ENCODE results near the gene UBTF.

UBTF gene

GRCh38 chr17:44193326-44194084 lies 26.0 kb downstream of the UBTF start:
- no peak for TF ChIP-seq CTCF (conservative IDR thresholded peaks at IDR 0.05; ENCODE audit: low read depth, low read length)
- DNase-seq (ENCODE audit: low read depth), result no peak
- no peak overlapping the region for H3K4me3 ChIP-seq (ENCODE audit: low read depth, low read length)

GRCh38 chr17:44192750-44193149 lies 26.7 kb downstream of the UBTF start:
- DNase-seq (ENCODE audit: low read depth), result no peak
- no peak for TF ChIP-seq CTCF (conservative IDR thresholded peaks at IDR 0.05; ENCODE audit: low read depth, low read length)
- H3K4me3 ChIP-seq (ENCODE audit: low read depth, low read length), result no peak overlapping the region

GRCh38 chr17:44191941-44192496 lies 27.5 kb downstream of the UBTF start:
- H3K4me3 ChIP-seq (ENCODE audit: low read depth, low read length), result no peak overlapping the region
- TF ChIP-seq CTCF (conservative IDR thresholded peaks at IDR 0.05; ENCODE audit: low read depth, low read length), result no peak
- DNase-seq (ENCODE audit: low read depth), result no peak

- TF ChIP-seq CTCF (conservative IDR thresholded peaks at IDR 0.05; ENCODE audit: low read depth, low read length), result no peak
- no peak for DNase-seq (ENCODE audit: low read depth)
- no peak overlapping the region for H3K4me3 ChIP-seq (ENCODE audit: low read depth, low read length)
Measured at GRCh38 chr17:44191369-44191768, 28.1 kb downstream of the UBTF start.

- no peak for DNase-seq (ENCODE audit: low read depth)
- no peak for TF ChIP-seq CTCF (conservative IDR thresholded peaks at IDR 0.05; ENCODE audit: low read depth, low read length)
Measured at GRCh38 chr17:44190481-44190880, 29.0 kb downstream of the UBTF start.

GRCh38 chr17:44188576-44189403 lies 30.7 kb downstream of the UBTF start:
- TF ChIP-seq CTCF (conservative IDR thresholded peaks at IDR 0.05; ENCODE audit: low read depth, low read length), result no peak
- H3K4me3 ChIP-seq (ENCODE audit: low read depth, low read length), result no peak overlapping the region

More at GRCh38 chr17:44190481-44190880, 29.0 kb downstream of the UBTF start:
- no peak overlapping the region for H3K4me3 ChIP-seq (ENCODE audit: low read depth, low read length)

More at GRCh38 chr17:44188576-44189403, 30.7 kb downstream of the UBTF start:
- DNase-seq (ENCODE audit: low read depth), result no peak

Measured in choroid plexus epithelial cell (primary cell).